ENCODE measurements around the gene CAMK2N1.
"Not testable (repeated sequence)": the region's sequence is repeated elsewhere in the genome, so short reads cannot be mapped to it uniquely, and the experiment has no call there.

The CAMK2N1 gene

DNA sequence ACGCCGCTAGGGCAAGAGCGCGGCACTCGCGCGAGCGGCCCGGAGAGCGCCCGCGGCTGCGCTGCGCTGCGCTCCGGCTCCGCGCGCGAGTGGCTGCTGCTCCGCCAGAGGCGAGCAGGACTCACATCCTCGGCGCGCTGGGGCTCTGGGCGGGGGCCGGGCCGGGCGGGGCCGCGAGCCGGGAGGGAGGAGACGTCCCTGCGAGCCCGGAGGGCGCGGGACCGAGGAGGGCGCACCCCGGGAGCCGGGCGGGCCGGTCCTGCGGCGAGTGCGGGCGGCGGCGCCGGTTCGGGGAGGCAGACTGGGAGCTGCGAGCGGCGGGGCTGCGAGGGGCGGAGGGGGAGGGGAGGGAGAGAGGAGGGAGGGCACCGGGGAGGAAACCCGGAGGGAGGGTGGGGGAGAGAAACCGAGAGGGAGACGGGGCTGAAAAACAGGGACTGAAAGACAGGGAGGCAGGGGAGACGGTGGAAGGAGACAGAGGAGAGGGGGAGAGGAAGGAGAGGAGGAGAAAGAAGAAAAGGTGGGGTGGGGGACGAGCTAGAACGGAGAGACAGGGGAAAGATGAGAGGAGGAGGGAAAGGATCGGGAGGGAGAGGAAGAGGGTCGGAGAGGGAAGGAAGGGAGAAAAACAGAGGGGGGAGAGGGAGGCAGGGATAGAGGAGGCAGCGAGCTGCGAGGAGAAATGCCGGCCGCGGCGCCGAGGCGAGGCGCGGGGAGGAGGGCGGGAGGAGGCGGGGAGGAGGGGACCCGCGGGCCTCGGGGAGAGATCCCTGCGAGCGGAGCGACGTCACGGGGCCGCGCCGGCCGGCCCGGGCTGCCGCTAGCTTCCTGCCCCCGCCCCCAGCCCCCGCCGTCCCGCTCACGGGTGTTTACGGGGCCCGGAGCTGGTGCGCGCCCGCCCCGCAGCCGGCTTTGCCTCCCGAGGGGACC, at the start of gene CAMK2N1:
Gene CAMK2N1 (minus strand): TSS at position 684 of the 930 bp plus-strand sequence. CDS start 831 bp downstream, outside the sequence.
- DNase-seq (ENCODE audit: low read depth in 2 of 2), result peak in 1 of 2 experiments; percentile 26

DNA sequence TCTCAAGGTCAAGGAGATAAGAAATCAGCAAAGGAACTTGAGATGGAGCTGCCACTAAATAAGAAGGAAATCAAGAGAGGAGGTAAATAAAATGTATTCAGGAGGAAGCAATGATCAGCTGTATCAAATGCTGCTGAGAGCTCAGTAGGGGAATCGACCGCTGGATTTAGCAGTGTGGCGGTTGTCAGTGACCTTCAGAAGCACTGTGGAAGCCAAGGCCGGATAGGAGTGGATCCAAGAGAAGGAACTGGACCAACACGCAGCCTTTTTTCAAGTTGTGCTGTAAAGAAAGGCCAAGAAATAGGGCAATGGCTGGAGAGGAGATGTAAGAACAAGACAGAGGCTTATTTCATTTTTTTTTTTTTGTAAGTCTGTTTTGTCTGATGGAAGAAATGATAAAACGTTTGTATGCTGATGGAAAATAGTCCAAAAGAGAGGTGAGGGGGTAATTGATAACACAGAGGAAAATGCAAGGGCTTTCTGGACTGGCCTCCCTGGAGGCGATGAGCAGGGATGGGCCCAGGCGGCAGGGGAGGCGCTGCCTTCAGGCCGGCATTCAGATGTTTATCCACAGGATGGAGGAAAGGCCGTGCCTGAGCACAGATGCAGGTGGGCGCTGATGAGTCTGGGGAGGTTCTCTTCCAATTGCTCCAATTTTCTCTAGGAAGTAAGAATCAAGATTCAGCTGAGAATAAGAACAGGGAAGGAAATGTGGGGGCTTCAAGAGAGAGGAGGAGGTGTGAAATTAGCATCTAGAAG, 48.8 kb upstream of the CAMK2N1 start:
- DNase-seq (ENCODE audit: low read depth in 2 of 2), result no peak

DNA sequence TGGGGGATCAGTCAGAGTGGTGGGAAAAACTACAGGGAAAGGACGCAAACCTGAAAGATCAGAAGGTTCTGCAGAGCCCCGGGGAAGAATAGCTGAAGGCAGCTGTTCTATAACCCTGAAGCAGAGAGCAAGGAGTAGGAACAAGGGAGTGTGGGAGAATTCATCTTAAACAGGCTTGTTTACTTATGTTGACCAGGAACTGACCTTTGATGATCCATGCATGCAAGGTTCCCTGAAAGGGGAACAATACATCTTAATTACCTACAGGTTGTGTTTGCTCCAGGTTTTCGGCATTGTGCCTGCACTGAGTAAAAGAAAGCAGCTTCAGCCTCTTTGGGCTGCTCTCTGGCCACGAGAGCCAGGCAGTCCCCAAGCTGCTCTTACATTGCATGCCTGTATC, 47.6 kb upstream of the CAMK2N1 start:
- no peak for DNase-seq (ENCODE audit: low read depth in 2 of 2)

GRCh38 chr1:20530901-20531300, 44.9 kb upstream of the CAMK2N1 start:
- no peak for DNase-seq (ENCODE audit: low read depth in 2 of 2)

GRCh38 chr1:20530306-20530705, 44.3 kb upstream of the CAMK2N1 start:
- no peak for DNase-seq (ENCODE audit: low read depth in 2 of 2)

DNA sequence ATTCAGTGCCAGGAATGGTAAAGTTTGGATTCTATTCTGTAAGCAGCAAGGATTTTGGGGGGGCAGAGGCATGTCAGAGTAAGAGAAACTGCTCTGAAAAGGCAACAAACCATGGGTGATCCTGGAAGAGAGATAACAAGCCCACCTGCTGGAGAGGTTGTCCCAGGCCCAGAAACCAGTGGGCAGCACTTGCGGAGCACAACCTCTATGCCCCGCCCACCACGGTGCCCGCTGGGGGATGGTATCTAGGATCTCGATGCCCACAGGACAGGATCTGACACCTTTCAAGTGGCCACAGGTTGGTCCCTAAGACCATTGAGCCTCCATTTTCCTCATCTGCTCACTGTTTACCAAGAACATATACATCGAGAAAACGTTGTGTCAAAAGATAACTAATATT, 42.2 kb upstream of the CAMK2N1 start:
- no peak for DNase-seq (ENCODE audit: low read depth in 2 of 2)

- no peak for DNase-seq (ENCODE audit: low read depth in 2 of 2)
Measured at GRCh38 chr1:20526267-20526666, 40.3 kb upstream of the CAMK2N1 start.

- peak; percentile 37 to 43 for DNase-seq (ENCODE audit: low read depth in 2 of 2)
Measured at GRCh38 chr1:20521960-20522861, 36.2 kb upstream of the CAMK2N1 start.

DNA sequence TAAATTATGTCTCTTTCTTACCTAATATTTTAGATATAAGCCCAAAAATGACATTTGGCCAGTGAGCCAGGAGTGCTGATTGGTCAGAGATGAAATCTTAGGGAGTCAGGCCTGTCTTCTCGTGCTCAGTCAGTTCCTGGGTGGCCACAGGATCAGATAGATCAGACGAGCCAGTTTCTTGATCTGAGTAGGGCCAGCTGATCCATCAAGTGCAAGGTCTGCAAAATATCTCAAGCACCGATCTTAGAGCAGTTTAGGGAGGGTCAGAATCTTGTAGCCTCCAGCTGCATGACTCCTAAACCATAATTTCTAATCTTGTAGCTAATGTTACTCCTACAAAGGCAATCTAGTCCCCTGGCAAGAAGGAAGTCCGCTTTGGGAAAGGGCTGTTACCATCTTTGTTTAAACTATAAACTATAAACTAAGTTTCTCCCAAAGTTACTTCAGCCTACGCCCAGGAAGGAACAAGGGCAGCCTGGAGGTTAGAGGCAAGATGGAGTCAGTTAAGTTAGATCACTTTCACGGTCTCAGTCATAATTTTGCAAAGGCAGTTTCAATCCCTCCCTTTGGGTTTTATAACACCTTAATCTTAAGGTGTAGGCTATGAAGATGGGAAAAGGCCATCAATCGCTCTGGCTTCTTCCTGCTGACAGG, 33.7 kb upstream of the CAMK2N1 start:
- DNase-seq (ENCODE audit: low read depth in 2 of 2), result not testable (repeated sequence)

- no peak for DNase-seq (ENCODE audit: low read depth in 2 of 2)
Measured at GRCh38 chr1:20511518-20512428, 25.8 kb upstream of the CAMK2N1 start.

DNA sequence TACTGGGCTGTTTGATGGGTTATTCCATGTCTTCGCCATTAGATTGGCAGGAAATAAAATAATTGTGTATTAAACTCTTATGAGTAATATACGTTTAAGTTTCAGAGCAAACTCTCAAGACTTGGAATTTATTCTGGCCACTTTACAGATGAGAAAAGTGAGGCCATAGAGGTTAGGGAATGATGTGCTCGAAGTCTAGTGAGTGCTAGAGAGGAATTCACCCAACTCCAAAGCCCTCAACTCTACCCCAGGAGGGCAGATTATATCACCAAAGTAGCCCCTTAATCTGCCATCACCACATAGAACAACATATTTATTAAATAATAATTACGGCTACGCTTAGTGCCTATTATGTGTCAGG, 22.4 kb upstream of the CAMK2N1 start:
- no peak for DNase-seq (ENCODE audit: low read depth in 2 of 2)

GRCh38 chr1:20507564-20508410, 21.8 kb upstream of the CAMK2N1 start, which contains the start of gene MUL1:
Gene MUL1, minus strand, starts transcription at chr1:20508151. Its CDS starts 127 bp downstream, at chr1:20508024.
- DNase-seq (ENCODE audit: low read depth in 2 of 2), result peak; percentile 62 to 72

DNA sequence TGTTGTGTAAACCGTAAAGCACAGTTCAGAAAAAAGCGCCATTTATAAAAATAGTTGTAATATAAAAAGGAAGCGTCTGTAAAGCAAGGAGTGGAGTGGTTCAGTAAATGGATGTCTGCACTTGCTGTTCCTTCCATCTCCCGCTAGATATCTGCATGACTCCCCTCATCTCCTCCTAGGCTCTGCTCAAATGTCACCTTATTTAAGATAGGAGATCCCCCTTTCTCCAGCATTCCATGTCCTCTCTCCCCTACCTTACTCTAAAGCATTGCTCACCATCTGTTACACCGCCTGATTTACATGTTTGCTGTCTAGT, 21.2 kb upstream of the CAMK2N1 start:
- no peak for DNase-seq (ENCODE audit: low read depth in 2 of 2)

- DNase-seq (ENCODE audit: low read depth in 2 of 2), result no peak
Measured at GRCh38 chr1:20505488-20505887, 19.5 kb upstream of the CAMK2N1 start.

GRCh38 chr1:20500716-20501115, 14.7 kb upstream of the CAMK2N1 start:
- no peak for DNase-seq (ENCODE audit: low read depth in 2 of 2)

DNA sequence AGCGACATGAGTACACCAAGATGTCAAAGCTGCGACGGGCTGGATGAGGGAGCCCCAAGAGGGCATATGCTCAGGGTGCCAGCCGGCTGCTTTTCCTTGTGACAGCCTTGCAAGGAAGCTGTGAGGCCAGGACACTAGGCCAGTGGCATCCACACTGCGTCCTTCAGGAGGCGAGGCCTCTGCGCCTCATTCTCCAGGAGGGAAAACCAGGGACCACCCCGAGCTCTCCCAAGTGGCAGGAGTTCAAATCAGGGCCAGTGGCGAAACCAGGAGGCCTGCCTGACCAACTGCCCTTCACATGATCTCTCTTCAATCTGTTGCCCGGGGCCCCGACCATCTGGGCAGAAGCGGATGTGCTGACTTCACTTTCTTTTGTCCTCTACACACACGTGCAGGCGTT, 13.7 kb upstream of the CAMK2N1 start:
- no peak for DNase-seq (ENCODE audit: low read depth in 2 of 2)

GRCh38 chr1:20499105-20499504, 13.1 kb upstream of the CAMK2N1 start:
- DNase-seq (ENCODE audit: low read depth in 2 of 2), result no peak

DNA sequence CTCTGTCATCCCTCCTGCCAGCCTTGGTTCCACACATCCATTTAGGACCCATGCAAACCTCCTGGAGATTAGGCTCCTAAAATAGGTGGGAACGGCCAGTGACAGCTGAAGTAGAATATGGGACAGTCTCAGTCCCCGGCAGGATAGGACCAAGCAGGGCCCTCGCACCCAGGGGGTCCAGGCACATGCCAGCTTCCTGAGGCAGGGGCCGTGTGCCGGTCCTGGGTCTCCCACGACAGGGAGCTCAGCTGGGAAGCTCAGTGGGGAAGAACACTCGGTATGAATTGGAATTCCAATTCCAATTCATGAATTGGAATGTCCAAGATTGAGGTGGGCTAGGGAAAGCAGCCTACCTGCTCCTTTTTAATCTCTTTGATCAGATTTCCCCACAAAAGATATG, 12.1 kb upstream of the CAMK2N1 start:
- no peak for DNase-seq (ENCODE audit: low read depth in 2 of 2)

GRCh38 chr1:20497506-20497905, 11.5 kb upstream of the CAMK2N1 start:
- DNase-seq (ENCODE audit: low read depth in 2 of 2), result no peak

Data from fibroblast of skin of left biceps (primary cell).